ENCODE measurements around the gene ADGRV1. TPM values are rescaled to one million over a fixed set of nuclear protein-coding genes. Genes with fewer than 3 reads are reported as not detected.

Gene ADGRV1
- total RNA-seq, 1 experiment from 2014 or later, result 6.8 TPM

- Histone ChIP-seq H3K27me3 (replicated peaks; ENCODE audit: insufficient read depth, low read depth, low read length, poor library complexity) (no peaks in the 10 kb centered on the region), H3K36me3 (ENCODE audit: insufficient read depth, low read length, poor library complexity, severe bottlenecking) (no peaks in the 10 kb centered on the region), H3K4me1 (ENCODE audit: insufficient read depth, low read length, poor library complexity, severe bottlenecking) (no peaks in the 10 kb centered on the region), H3K4me3 (ENCODE audit: low read depth, low read length, poor library complexity, severe bottlenecking) (no peak overlapping the region), H3K9me3 (ENCODE audit: low read depth, low read length, poor library complexity, severe bottlenecking) (no peaks in the 10 kb centered on the region), H3K27ac (ENCODE audit: low read depth, low read length, poor library complexity, severe bottlenecking) (no peak overlapping the region)
- intact Hi-C loops (cut with micrococcal nuclease; ENCODE audit: unreplicated experiment), result no loop called here
- TF ChIP-seq, protein P1, sequence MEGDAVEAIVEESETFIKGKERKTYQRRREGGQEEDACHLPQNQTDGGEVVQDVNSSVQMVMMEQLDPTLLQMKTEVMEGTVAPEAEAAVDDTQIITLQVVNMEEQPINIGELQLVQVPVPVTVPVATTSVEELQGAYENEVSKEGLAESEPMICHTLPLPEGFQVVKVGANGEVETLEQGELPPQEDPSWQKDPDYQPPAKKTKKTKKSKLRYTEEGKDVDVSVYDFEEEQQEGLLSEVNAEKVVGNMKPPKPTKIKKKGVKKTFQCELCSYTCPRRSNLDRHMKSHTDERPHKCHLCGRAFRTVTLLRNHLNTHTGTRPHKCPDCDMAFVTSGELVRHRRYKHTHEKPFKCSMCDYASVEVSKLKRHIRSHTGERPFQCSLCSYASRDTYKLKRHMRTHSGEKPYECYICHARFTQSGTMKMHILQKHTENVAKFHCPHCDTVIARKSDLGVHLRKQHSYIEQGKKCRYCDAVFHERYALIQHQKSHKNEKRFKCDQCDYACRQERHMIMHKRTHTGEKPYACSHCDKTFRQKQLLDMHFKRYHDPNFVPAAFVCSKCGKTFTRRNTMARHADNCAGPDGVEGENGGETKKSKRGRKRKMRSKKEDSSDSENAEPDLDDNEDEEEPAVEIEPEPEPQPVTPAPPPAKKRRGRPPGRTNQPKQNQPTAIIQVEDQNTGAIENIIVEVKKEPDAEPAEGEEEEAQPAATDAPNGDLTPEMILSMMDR (conservative IDR thresholded peaks at IDR 0.05; ENCODE audit: low read depth, low read length), result no peak
- no peak for TF ChIP-seq EZH2 (IDR thresholded peaks at IDR 0.05; ENCODE audit: borderline replicate concordance, low read depth, low read length, poor library complexity, severe bottlenecking)
- CTCF ChIA-PET, result no interaction called here
- no peak for DNase-seq (ENCODE audit: low spot score)
- POLR2A ChIA-PET (ENCODE audit: low non-redundant PET), result no interaction called here
- no TSS peak for BruUV-seq (replicated peaks)
These were observed 533.1 kb downstream of the ADGRV1 start for GRCh38 chr5:91091471-91092234.

- TF ChIP-seq EZH2 (IDR thresholded peaks at IDR 0.05; ENCODE audit: borderline replicate concordance, low read depth, low read length, poor library complexity, severe bottlenecking), result no peak
- TF ChIP-seq, protein P1 (conservative IDR thresholded peaks at IDR 0.05; ENCODE audit: low read depth, low read length), result no peak
- Histone ChIP-seq H3K4me3 (ENCODE audit: low read depth, low read length, poor library complexity, severe bottlenecking) (no peak overlapping the region), H3K4me1 (ENCODE audit: insufficient read depth, low read length, poor library complexity, severe bottlenecking) (no peaks in the 10 kb centered on the region), H3K27ac (ENCODE audit: low read depth, low read length, poor library complexity, severe bottlenecking) (no peak overlapping the region), H3K27me3 (replicated peaks; ENCODE audit: insufficient read depth, low read depth, low read length, poor library complexity) (no peaks in the 10 kb centered on the region), H3K36me3 (ENCODE audit: insufficient read depth, low read length, poor library complexity, severe bottlenecking) (no peaks in the 10 kb centered on the region), H3K9me3 (ENCODE audit: low read depth, low read length, poor library complexity, severe bottlenecking) (no peaks in the 10 kb centered on the region)
- CTCF ChIA-PET, result no interaction called here
- POLR2A ChIA-PET (ENCODE audit: low non-redundant PET), result no interaction called here
- no peak for DNase-seq (ENCODE audit: low spot score)
- intact Hi-C loops (cut with micrococcal nuclease; ENCODE audit: unreplicated experiment), result no loop called here
- no TSS peak for BruUV-seq (replicated peaks)
These were observed 534.5 kb downstream of the ADGRV1 start for GRCh38 chr5:91092859-91093783.

DNA sequence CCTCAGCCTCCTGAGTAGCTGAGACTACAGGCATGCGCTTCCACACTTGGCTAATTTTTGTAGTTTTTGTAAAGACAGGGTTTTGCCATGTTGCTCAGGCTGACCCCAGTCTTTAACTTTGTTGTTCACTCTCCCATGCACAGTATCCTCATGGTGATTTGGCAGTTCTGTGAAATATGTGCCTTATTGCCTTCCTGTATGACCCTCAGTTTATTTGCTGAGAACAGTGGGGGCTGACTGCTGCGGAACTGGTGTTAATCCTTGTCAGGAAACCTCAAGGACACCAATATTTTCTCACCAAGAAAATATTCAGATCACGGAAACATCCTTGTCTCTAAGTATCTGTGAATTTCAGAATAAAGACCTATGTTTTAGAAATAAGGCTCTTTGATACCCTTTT is 536.7 kb downstream of the ADGRV1 start:
- Histone ChIP-seq H3K4me1 (ENCODE audit: insufficient read depth, low read length, poor library complexity, severe bottlenecking) (no peaks in the 10 kb centered on the region), H3K9me3 (ENCODE audit: low read depth, low read length, poor library complexity, severe bottlenecking) (no peaks in the 10 kb centered on the region), H3K36me3 (ENCODE audit: insufficient read depth, low read length, poor library complexity, severe bottlenecking) (no peaks in the 10 kb centered on the region), H3K27ac (ENCODE audit: low read depth, low read length, poor library complexity, severe bottlenecking) (no peak overlapping the region), H3K27me3 (replicated peaks; ENCODE audit: insufficient read depth, low read depth, low read length, poor library complexity) (no peaks in the 10 kb centered on the region), H3K4me3 (ENCODE audit: low read depth, low read length, poor library complexity, severe bottlenecking) (no peak overlapping the region)
- POLR2A ChIA-PET (ENCODE audit: low non-redundant PET), result interaction anchor here (0.6 to 0.7 kb wide), 2 partner anchors 285 to 290 kb away, joined by 5 to 7 read pairs; no protein-coding TSS in a partner anchor
- intact Hi-C loops (cut with micrococcal nuclease; ENCODE audit: unreplicated experiment), result no loop called here
- no peak for TF ChIP-seq EZH2 (IDR thresholded peaks at IDR 0.05; ENCODE audit: borderline replicate concordance, low read depth, low read length, poor library complexity, severe bottlenecking)
- TF ChIP-seq, protein P1 (conservative IDR thresholded peaks at IDR 0.05; ENCODE audit: low read depth, low read length), result no peak
- no TSS peak for BruUV-seq (replicated peaks)
- no peak for DNase-seq (ENCODE audit: low spot score)
- CTCF ChIA-PET, result no interaction called here

Measured in A673 (cell line).